ENCODE measurements around the gene RNF148. TPM values are rescaled to one million over a fixed set of nuclear protein-coding genes. Genes with fewer than 3 reads are reported as not detected.

RNF148 gene
- polyA plus RNA-seq (2012; ENCODE audit: insufficient read depth, insufficient read length, low read depth) = not detected

GRCh38 chr7:122702872-122703510 is at the start of gene RNF148:
RNF148 (minus strand) TSS chr7:122702922; CDS start chr7:122702750, 172 bp downstream.
- TF ChIP-seq CTCF (IDR thresholded peaks at IDR 0.05; ENCODE audit: low read depth, low read length) = no peak
- H3K9me3 ChIP-seq = no peaks in the 10 kb centered on the region
- no peak within 1 kb of the TSS for H3K4me3 ChIP-seq (ENCODE audit: low read depth, low read length)
- DNase-seq = no peak
- H3K27me3 ChIP-seq = no peaks in the 10 kb centered on the region
- H3K4me1 ChIP-seq = no peaks in the 10 kb centered on the region
- H3K36me3 ChIP-seq = no peaks in the 10 kb centered on the region

- H3K27me3 ChIP-seq = no peaks in the 10 kb centered on the region; the same call in 1 of the 2 replicates
- DNase-seq = no peak
- no peaks in the 10 kb centered on the region for H3K9me3 ChIP-seq
- TF ChIP-seq CTCF (IDR thresholded peaks at IDR 0.05; ENCODE audit: low read depth, low read length) = no peak
- H3K4me1 ChIP-seq = no peaks in the 10 kb centered on the region
- H3K36me3 ChIP-seq = no peaks in the 10 kb centered on the region
- no peak overlapping the region for H3K4me3 ChIP-seq (ENCODE audit: low read depth, low read length)
Measured at GRCh38 chr7:122750389-122750788, 47.7 kb upstream of the RNF148 start.

- no peaks in the 10 kb centered on the region for H3K4me1 ChIP-seq
- DNase-seq = no peak
- H3K27me3 ChIP-seq = no peaks in the 10 kb centered on the region; the same call in 1 of the 2 replicates
- no peak overlapping the region for H3K4me3 ChIP-seq (ENCODE audit: low read depth, low read length)
- no peaks in the 10 kb centered on the region for H3K36me3 ChIP-seq
- no peaks in the 10 kb centered on the region for H3K9me3 ChIP-seq
- no peak for TF ChIP-seq CTCF (IDR thresholded peaks at IDR 0.05; ENCODE audit: low read depth, low read length)
Measured at GRCh38 chr7:122748195-122748594, 45.5 kb upstream of the RNF148 start.

GRCh38 chr7:122746948-122747347 is 44.2 kb upstream of the RNF148 start:
- H3K4me3 ChIP-seq (ENCODE audit: low read depth, low read length) = no peak overlapping the region
- no peak for TF ChIP-seq CTCF (IDR thresholded peaks at IDR 0.05; ENCODE audit: low read depth, low read length)
- no peaks in the 10 kb centered on the region for H3K9me3 ChIP-seq
- no peaks in the 10 kb centered on the region for H3K4me1 ChIP-seq
- DNase-seq = no peak
- no peaks in the 10 kb centered on the region for H3K36me3 ChIP-seq
- no peaks in the 10 kb centered on the region; the same call in 1 of the 2 replicates for H3K27me3 ChIP-seq

- no peaks in the 10 kb centered on the region for H3K9me3 ChIP-seq
- no peaks in the 10 kb centered on the region for H3K27me3 ChIP-seq
- H3K4me3 ChIP-seq (ENCODE audit: low read depth, low read length) = no peak overlapping the region
- DNase-seq = no peak
- TF ChIP-seq CTCF (IDR thresholded peaks at IDR 0.05; ENCODE audit: low read depth, low read length) = no peak
- H3K36me3 ChIP-seq = no peaks in the 10 kb centered on the region
- H3K4me1 ChIP-seq = no peaks in the 10 kb centered on the region
Measured at GRCh38 chr7:122743211-122743610, 40.5 kb upstream of the RNF148 start.

GRCh38 chr7:122738947-122739346 is 36.2 kb upstream of the RNF148 start:
- no peaks in the 10 kb centered on the region for H3K36me3 ChIP-seq
- H3K4me3 ChIP-seq (ENCODE audit: low read depth, low read length) = no peak overlapping the region
- no peaks in the 10 kb centered on the region for H3K9me3 ChIP-seq
- no peaks in the 10 kb centered on the region for H3K27me3 ChIP-seq
- no peaks in the 10 kb centered on the region for H3K4me1 ChIP-seq
- TF ChIP-seq CTCF (IDR thresholded peaks at IDR 0.05; ENCODE audit: low read depth, low read length) = no peak
- DNase-seq = no peak
